OCI-LY3 (cell line): ENCODE measurements around the gene ZBTB8A.

Experiments used
- EZH2phosphoT487 ChIP-seq: fragments of 200-600 bp; shearing (Covaris generic); IDR thresholded peaks from 2 replicates; pipeline ENCODE4 v1.6.1; 2018; ENCODE audit warnings: antibody characterized with exemption, mixed run types, low read depth
- TF ChIP-seq, protein P1 (sequence below): fragments of 200-600, 300-600 bp; sonication (generic); IDR thresholded peaks from 2 replicates; pipeline ENCODE4 v1.5.1; 2014; ENCODE audit warnings: antibody characterized with exemption, low read length, low read depth

DNA sequence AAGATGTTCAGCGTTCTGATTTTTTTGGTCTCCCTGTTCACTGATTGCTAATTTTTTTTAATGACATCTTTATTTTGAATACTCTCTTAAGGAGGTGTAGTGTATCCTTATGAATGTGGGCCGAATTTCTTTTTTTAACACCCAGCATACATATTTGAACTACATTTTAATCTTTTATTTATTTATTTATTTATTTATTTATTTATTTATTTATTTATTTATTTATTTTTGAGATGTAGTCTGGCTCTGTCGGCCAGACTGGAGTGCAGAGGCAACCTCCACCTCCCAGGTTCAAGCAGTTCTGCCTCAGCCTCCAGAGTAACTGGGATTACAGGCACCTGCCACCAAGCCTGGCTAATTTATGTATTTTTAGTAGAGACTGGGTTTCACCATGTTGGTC lies 15.1 kb downstream of the ZBTB8A start:
- TF ChIP-seq, protein P1, sequence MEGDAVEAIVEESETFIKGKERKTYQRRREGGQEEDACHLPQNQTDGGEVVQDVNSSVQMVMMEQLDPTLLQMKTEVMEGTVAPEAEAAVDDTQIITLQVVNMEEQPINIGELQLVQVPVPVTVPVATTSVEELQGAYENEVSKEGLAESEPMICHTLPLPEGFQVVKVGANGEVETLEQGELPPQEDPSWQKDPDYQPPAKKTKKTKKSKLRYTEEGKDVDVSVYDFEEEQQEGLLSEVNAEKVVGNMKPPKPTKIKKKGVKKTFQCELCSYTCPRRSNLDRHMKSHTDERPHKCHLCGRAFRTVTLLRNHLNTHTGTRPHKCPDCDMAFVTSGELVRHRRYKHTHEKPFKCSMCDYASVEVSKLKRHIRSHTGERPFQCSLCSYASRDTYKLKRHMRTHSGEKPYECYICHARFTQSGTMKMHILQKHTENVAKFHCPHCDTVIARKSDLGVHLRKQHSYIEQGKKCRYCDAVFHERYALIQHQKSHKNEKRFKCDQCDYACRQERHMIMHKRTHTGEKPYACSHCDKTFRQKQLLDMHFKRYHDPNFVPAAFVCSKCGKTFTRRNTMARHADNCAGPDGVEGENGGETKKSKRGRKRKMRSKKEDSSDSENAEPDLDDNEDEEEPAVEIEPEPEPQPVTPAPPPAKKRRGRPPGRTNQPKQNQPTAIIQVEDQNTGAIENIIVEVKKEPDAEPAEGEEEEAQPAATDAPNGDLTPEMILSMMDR = no peak
- TF ChIP-seq EZH2phosphoT487 = no peak
